ENCODE measurements around the gene NPTXR. TPM values are rescaled to one million over a fixed set of nuclear protein-coding genes. Genes with fewer than 3 reads are reported as not detected.
"Not testable (repeated sequence)": the region's sequence is repeated elsewhere in the genome, so short reads cannot be mapped to it uniquely, and the experiment has no call there.

Gene NPTXR
- total RNA-seq, 2 donors from 2014 or later: 2.1 to 2.5 TPM

- 81 to 88% methylated on average over 13 to 23 of the region's 23 CpGs for WGBS, 2 experiments (ENCODE audit: insufficient coverage in 1 of 2, insufficient read length in 1 of 2)
- peak; percentile 70 for DNase-seq
- TF ChIP-seq, protein P1, sequence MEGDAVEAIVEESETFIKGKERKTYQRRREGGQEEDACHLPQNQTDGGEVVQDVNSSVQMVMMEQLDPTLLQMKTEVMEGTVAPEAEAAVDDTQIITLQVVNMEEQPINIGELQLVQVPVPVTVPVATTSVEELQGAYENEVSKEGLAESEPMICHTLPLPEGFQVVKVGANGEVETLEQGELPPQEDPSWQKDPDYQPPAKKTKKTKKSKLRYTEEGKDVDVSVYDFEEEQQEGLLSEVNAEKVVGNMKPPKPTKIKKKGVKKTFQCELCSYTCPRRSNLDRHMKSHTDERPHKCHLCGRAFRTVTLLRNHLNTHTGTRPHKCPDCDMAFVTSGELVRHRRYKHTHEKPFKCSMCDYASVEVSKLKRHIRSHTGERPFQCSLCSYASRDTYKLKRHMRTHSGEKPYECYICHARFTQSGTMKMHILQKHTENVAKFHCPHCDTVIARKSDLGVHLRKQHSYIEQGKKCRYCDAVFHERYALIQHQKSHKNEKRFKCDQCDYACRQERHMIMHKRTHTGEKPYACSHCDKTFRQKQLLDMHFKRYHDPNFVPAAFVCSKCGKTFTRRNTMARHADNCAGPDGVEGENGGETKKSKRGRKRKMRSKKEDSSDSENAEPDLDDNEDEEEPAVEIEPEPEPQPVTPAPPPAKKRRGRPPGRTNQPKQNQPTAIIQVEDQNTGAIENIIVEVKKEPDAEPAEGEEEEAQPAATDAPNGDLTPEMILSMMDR (conservative IDR thresholded peaks at IDR 0.05): no peak
- Mint-ChIP-seq H3K27me3 (ENCODE audit: insufficient read depth) (peaks cover 7% of the 10 kb centered on the region), H3K36me3 (ENCODE audit: low read depth) (no peaks in the 10 kb centered on the region), H3K4me1 (peaks cover 13% of the 10 kb centered on the region), H3K4me3 (no peak overlapping the region), H3K9me3 (no peaks in the 10 kb centered on the region), H3K27ac (no peak overlapping the region)
- H3K36me3 ChIP-seq (ENCODE audit: control insufficient read depth, insufficient read depth, low read length): no peaks in the 10 kb centered on the region
- H3K9me3 ChIP-seq (ENCODE audit: control insufficient read depth, low read length): no peaks in the 10 kb centered on the region
- H3K27me3 ChIP-seq (ENCODE audit: control insufficient read depth, insufficient read depth, low read length, poor library complexity, severe bottlenecking): no peaks in the 10 kb centered on the region
- H3K9ac ChIP-seq (ENCODE audit: extremely low read depth, low read length, poor library complexity, severe bottlenecking): no peak overlapping the region
- H3K4me3 ChIP-seq (ENCODE audit: low read length): no peak overlapping the region
- H3K27ac ChIP-seq (ENCODE audit: low read depth, low read length): no peak overlapping the region
- H3K4me1 ChIP-seq (ENCODE audit: control insufficient read depth, insufficient read depth, low read length): no peaks in the 10 kb centered on the region
These were observed 16.7 kb upstream of the NPTXR start for GRCh38 chr22:38860283-38861169.

DNA sequence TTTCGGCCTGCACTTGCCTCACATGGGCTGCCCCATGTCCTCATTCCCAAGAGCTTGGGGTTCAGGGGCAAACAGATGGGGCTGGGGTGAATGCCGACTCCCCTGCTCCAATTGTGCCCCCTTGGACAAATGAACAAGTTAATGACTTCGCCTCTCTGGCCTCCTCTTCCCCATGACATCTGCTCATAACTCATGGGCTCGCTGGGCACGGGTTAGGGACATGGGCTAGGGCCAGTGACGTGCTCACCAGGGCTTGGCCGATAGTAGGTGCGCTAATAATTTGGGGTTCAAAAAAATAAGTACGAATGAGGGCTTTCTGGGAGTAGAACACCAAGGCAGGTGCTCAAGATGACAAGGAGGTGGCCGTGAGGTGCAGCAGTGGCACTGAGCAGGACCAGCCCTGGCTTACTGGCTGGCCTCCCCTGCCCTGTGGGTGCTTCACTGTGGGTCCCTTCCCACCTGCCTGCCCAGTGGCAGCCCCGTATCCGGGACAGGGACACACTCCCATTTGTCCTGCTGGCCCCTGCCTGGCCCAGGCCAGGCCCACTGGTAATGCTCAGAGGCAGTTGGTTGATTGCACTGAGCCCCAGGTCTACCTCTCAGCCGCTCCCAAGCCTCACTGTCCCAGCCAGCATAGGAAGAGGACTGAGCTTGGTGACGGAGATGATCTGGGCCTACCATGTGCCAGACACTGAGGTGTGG is 15.9 kb upstream of the NPTXR start:
- H3K36me3 ChIP-seq (ENCODE audit: control insufficient read depth, insufficient read depth, low read length): no peaks in the 10 kb centered on the region
- no peak overlapping the region for H3K27ac Mint-ChIP-seq
- no peaks in the 10 kb centered on the region for H3K9me3 Mint-ChIP-seq
- H3K27me3 Mint-ChIP-seq (ENCODE audit: insufficient read depth): peaks cover 9% of the 10 kb centered on the region
- no peak overlapping the region for H3K27ac ChIP-seq (ENCODE audit: low read depth, low read length)
- no peak overlapping the region for H3K4me3 ChIP-seq (ENCODE audit: low read length)
- 91 to 93% methylated on average over 10 to 14 of the region's 14 CpGs for WGBS, 2 experiments (ENCODE audit: insufficient coverage in 1 of 2, insufficient read length in 1 of 2)
- peaks cover 13% of the 10 kb centered on the region for H3K4me1 Mint-ChIP-seq
- no peaks in the 10 kb centered on the region for H3K9me3 ChIP-seq (ENCODE audit: control insufficient read depth, low read length)
- no peak overlapping the region for H3K9ac ChIP-seq (ENCODE audit: extremely low read depth, low read length, poor library complexity, severe bottlenecking)
- no peaks in the 10 kb centered on the region for H3K36me3 Mint-ChIP-seq (ENCODE audit: low read depth)
- TF ChIP-seq, protein P1 (conservative IDR thresholded peaks at IDR 0.05): no peak
- H3K4me3 Mint-ChIP-seq: no peak overlapping the region
- H3K27me3 ChIP-seq (ENCODE audit: control insufficient read depth, insufficient read depth, low read length, poor library complexity, severe bottlenecking): no peaks in the 10 kb centered on the region
- DNase-seq: no peak
- H3K4me1 ChIP-seq (ENCODE audit: control insufficient read depth, insufficient read depth, low read length): no peaks in the 10 kb centered on the region

DNA sequence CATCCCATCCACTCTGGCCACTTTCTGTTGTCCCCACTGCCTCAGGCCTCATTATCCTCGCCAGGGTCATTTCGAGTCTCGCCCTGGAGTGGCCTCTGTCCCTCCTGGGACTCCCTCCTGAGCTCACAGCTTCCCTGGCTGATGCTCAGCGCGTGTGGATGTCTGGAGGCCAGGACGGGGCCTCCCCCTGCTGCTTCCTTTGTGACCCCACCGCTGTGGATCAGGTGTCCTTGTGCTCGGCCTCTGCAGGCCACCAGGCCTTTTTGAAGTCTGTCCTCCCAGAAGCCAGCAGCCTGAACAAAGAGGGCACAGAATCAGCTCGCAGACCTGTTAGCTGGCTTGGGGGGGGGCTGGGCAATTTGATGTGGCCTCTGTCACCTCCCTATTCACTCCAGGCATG is 14.7 kb upstream of the NPTXR start:
- 32 to 72% methylated on average over 5 to 9 of the region's 9 CpGs for WGBS, 2 experiments (ENCODE audit: insufficient coverage in 1 of 2, insufficient read length in 1 of 2)
- TF ChIP-seq, protein P1 (conservative IDR thresholded peaks at IDR 0.05): no peak
- DNase-seq: no peak
- no peaks in the 10 kb centered on the region for H3K4me1 ChIP-seq (ENCODE audit: control insufficient read depth, insufficient read depth, low read length)
- H3K4me3 Mint-ChIP-seq: no peak overlapping the region
- no peaks in the 10 kb centered on the region for H3K9me3 Mint-ChIP-seq
- no peaks in the 10 kb centered on the region for H3K27me3 ChIP-seq (ENCODE audit: control insufficient read depth, insufficient read depth, low read length, poor library complexity, severe bottlenecking)
- no peak overlapping the region for H3K4me3 ChIP-seq (ENCODE audit: low read length)
- H3K9me3 ChIP-seq (ENCODE audit: control insufficient read depth, low read length): no peaks in the 10 kb centered on the region
- no peak overlapping the region for H3K27ac Mint-ChIP-seq
- H3K27ac ChIP-seq (ENCODE audit: low read depth, low read length): no peak overlapping the region
- H3K27me3 Mint-ChIP-seq (ENCODE audit: insufficient read depth): peaks cover 9% of the 10 kb centered on the region
- no peaks in the 10 kb centered on the region for H3K36me3 Mint-ChIP-seq (ENCODE audit: low read depth)
- no peak overlapping the region for H3K9ac ChIP-seq (ENCODE audit: extremely low read depth, low read length, poor library complexity, severe bottlenecking)
- H3K36me3 ChIP-seq (ENCODE audit: control insufficient read depth, insufficient read depth, low read length): no peaks in the 10 kb centered on the region
- peaks cover 11% of the 10 kb centered on the region for H3K4me1 Mint-ChIP-seq

- not testable (repeated sequence) for H3K36me3 Mint-ChIP-seq (ENCODE audit: low read depth); H3K27me3 ChIP-seq (ENCODE audit: control insufficient read depth, insufficient read depth, low read length, poor library complexity, severe bottlenecking); H3K4me3 ChIP-seq (ENCODE audit: low read length); H3K27ac Mint-ChIP-seq; H3K27ac ChIP-seq (ENCODE audit: low read depth, low read length); H3K9ac ChIP-seq (ENCODE audit: extremely low read depth, low read length, poor library complexity, severe bottlenecking); H3K9me3 Mint-ChIP-seq; DNase-seq; H3K36me3 ChIP-seq (ENCODE audit: control insufficient read depth, insufficient read depth, low read length); H3K9me3 ChIP-seq (ENCODE audit: control insufficient read depth, low read length); H3K4me3 Mint-ChIP-seq; H3K4me1 Mint-ChIP-seq; H3K4me1 ChIP-seq (ENCODE audit: control insufficient read depth, insufficient read depth, low read length)
- H3K27me3 Mint-ChIP-seq (ENCODE audit: insufficient read depth): peaks cover 26% of the 10 kb centered on the region
- 73 to 100% methylated on average over 1 to 3 of the region's 7 CpGs for WGBS, 2 experiments (ENCODE audit: insufficient coverage in 1 of 2, insufficient read length in 1 of 2)
These were observed 10.6 kb upstream of the NPTXR start for GRCh38 chr22:38854476-38854875.

DNA sequence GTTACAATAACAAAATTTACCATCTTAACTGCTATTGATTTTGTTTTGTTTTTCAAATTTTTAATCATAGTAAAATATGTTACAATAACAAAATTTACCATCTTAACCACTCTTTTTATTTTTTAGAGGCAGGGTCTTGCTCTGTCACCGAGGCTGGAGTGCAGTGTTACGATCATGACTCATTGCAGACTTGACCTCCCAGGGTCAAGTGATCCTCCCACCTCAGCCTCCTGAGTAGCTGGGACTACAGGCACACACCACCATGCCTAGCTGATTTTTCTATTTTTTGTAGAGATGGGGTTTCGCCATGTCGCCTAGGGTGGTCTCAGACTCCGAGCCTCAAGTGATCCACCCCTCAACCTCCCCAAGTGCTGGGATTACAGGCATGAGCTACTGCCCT is 10.1 kb upstream of the NPTXR start:
- peaks cover 30% of the 10 kb centered on the region for H3K27me3 Mint-ChIP-seq (ENCODE audit: insufficient read depth)
- not testable (repeated sequence) for H3K4me3 ChIP-seq (ENCODE audit: low read length); H3K4me1 ChIP-seq (ENCODE audit: control insufficient read depth, insufficient read depth, low read length); H3K36me3 ChIP-seq (ENCODE audit: control insufficient read depth, insufficient read depth, low read length); H3K9me3 Mint-ChIP-seq; H3K4me1 Mint-ChIP-seq; H3K9me3 ChIP-seq (ENCODE audit: control insufficient read depth, low read length); H3K27me3 ChIP-seq (ENCODE audit: control insufficient read depth, insufficient read depth, low read length, poor library complexity, severe bottlenecking); DNase-seq; H3K27ac ChIP-seq (ENCODE audit: low read depth, low read length); H3K27ac Mint-ChIP-seq; H3K4me3 Mint-ChIP-seq; H3K9ac ChIP-seq (ENCODE audit: extremely low read depth, low read length, poor library complexity, severe bottlenecking); H3K36me3 Mint-ChIP-seq (ENCODE audit: low read depth)
- WGBS, 2 experiments (ENCODE audit: insufficient coverage in 1 of 2, insufficient read length in 1 of 2): 72 to 80% methylated on average over 4 to 5 of the region's 5 CpGs

Data from endodermal cell (in vitro differentiated cells).